Naive B cell (primary cell): ENCODE data around the gene SNTG2. TPM values are rescaled to one million over a fixed set of nuclear protein-coding genes. Genes with fewer than 3 reads are reported as not detected.

Source experiments
- ATAC-seq, 2 donors: fragments of 150-1000 bp; cut with Tn5 transposase; 2 replicates each; pipeline ENCODE4 v1.10.0; 2021; ENCODE audit warnings: low read depth in 2 of 2, mild to moderate bottlenecking in 2 of 2, moderate library complexity in 2 of 2
- DNase-seq: peaks from one replicate; pipeline ENCODE4 v3.0.0; 2022
- H3K27ac Mint-ChIP-seq, 6 donors: one replicate each; pipeline ENCODE4 v1.8.0; 2020 to 2022; ENCODE audit warnings: mild to moderate bottlenecking in 6 of 6, mixed read lengths in 6 of 6, moderate library complexity in 5 of 6, inconsistent platforms in 2 of 6
- H3K27me3 Mint-ChIP-seq, 3 donors: one replicate each; pipeline ENCODE4 v1.8.0; 2021 to 2022; ENCODE audit warnings: mixed read lengths in 3 of 3, mild to moderate bottlenecking in 1 of 3
- H3K36me3 Mint-ChIP-seq, 2 donors: one replicate each; pipeline ENCODE4 v1.8.0; 2020 to 2022; ENCODE audit warnings: mixed read lengths in 2 of 2, inconsistent platforms in 1 of 2, mild to moderate bottlenecking in 1 of 2
- H3K4me1 Mint-ChIP-seq, 3 donors: one replicate each; pipeline ENCODE4 v1.8.0; 2020 to 2022; ENCODE audit warnings: mixed read lengths in 3 of 3, inconsistent platforms in 1 of 3, mild to moderate bottlenecking in 1 of 3, moderate library complexity in 1 of 3
- H3K4me3 Mint-ChIP-seq, 8 donors: one replicate each; pipeline ENCODE4 v1.8.0; 2020 to 2022; ENCODE audit warnings: mild to moderate bottlenecking in 8 of 8, mixed read lengths in 8 of 8, moderate library complexity in 8 of 8, inconsistent platforms in 2 of 8
- H3K9me3 Mint-ChIP-seq, 7 donors: one replicate each; pipeline ENCODE4 v1.8.0; 2020 to 2022; ENCODE audit warnings: mixed read lengths in 7 of 7, mild to moderate bottlenecking in 5 of 7, inconsistent platforms in 2 of 7, moderate library complexity in 1 of 7
- polyA plus RNA-seq, 6 donors: library from polyadenylated mRNA; unstranded; fragments of 300-500 nt; fragmentation: Illumina TruSeq; gene quantifications; one replicate each; pipeline ENCODE4 v1.2.3, GENCODE V29; 2021; ENCODE audit warnings: low read depth in 6 of 6

The SNTG2 gene
- polyA plus RNA-seq, 6 donors from 2014 or later: 1.8 to 9.2 (median 4.1) TPM

DNA sequence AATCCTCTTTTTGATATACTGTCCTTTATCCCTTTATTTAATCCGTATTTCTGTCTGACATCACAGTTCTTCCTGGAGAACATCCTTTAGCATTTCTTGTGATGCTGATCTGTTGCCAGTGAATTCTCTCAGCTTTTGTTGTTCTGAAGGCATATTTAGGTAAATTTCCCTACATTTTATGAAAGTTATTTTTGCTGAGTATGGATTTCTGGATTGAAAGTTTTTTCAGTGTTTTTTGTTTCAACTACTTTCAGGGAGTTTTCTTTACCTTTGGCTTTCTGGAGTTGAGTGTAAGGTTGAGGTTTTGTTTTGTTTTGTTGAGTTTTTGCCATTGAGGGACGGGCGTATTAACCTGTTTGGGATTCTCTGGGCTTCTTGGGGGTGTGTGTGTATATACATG lies 22.5 kb downstream of the SNTG2 start:
- Mint-ChIP-seq H3K9me3 (peaks cover 9 to 31% (median 24%) of the 10 kb centered on the region in 7 donors), H3K27ac (peak overlapping the region in 2 of 6 donors; percentile 3 to 9), H3K4me1 (peaks cover 34 to 49% (median 44%) of the 10 kb centered on the region in 3 donors), H3K4me3 (peak overlapping the region in 2 of 8 donors; percentile 55), H3K36me3 (peaks cover 5 to 8% of the 10 kb centered on the region in 2 donors), H3K27me3 (peaks cover 4 to 60% (median 26%) of the 10 kb centered on the region in 3 donors)
- DNase-seq (no peak), ATAC-seq (no peak)

DNA sequence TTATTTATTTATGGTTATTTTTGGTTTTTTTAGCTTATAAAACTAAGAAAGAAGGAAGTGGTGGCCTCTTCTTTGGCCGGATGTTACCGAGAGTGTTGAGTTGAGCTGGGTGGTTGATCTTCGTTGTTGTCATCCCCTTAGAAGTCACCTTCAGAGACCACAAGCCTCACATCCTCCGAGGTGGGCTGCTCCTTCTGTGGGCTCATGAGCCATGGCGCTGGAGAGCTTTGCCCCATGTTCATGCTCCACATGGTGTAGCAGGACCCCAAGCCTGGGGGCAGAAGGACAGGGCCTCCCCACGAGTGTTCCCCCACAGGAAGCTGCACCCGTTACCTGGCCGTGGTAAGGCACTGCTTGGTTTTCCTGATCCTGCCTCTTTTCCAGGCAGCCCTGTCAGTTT lies 23.4 kb downstream of the SNTG2 start:
- H3K9me3 Mint-ChIP-seq: peaks cover 9 to 22% (median 16%) of the 10 kb centered on the region in 7 donors
- H3K27ac Mint-ChIP-seq: peak overlapping the region in 5 of 6 donors; percentile 5 to 92 (median 26)
- ATAC-seq (peak; percentile 68 to 91), DNase-seq (peak; percentile 33)
- peaks cover 4 to 54% (median 26%) of the 10 kb centered on the region in 3 donors for H3K27me3 Mint-ChIP-seq
- H3K36me3 Mint-ChIP-seq: peaks cover 5 to 8% of the 10 kb centered on the region in 2 donors
- H3K4me3 Mint-ChIP-seq: peak overlapping the region; percentile 0 to 84 (median 52)
- H3K4me1 Mint-ChIP-seq: peaks cover 36 to 55% (median 47%) of the 10 kb centered on the region in 3 donors

- Mint-ChIP-seq H3K4me1 (peaks cover 41 to 60% (median 52%) of the 10 kb centered on the region in 3 donors), H3K27me3 (peaks cover 2 to 52% (median 26%) of the 10 kb centered on the region in 3 donors), H3K4me3 (peak overlapping the region; percentile 2 to 84 (median 52)), H3K36me3 (peaks cover 2 to 8% of the 10 kb centered on the region in 2 donors), H3K27ac (peak overlapping the region in 3 of 6 donors; percentile 6 to 83 (median 58)), H3K9me3 (peaks cover 8 to 22% (median 15%) of the 10 kb centered on the region in 7 donors)
- DNase-seq (no peak), ATAC-seq (no peak)
These were observed 23.9 kb downstream of the SNTG2 start for GRCh38 chr2:974502-974901.

- ATAC-seq (no peak), DNase-seq (no peak)
- peaks cover 0 to 46% (median 26%) of the 10 kb centered on the region in 3 donors for H3K27me3 Mint-ChIP-seq
- peaks cover 0 to 8% of the 10 kb centered on the region in 2 donors for H3K36me3 Mint-ChIP-seq
- H3K27ac Mint-ChIP-seq: peak overlapping the region in 5 of 6 donors; percentile 6 to 83 (median 70)
- H3K9me3 Mint-ChIP-seq: peaks cover 6 to 19% (median 13%) of the 10 kb centered on the region in 7 donors
- H3K4me3 Mint-ChIP-seq: peak overlapping the region; percentile 5 to 83 (median 50)
- H3K4me1 Mint-ChIP-seq: peaks cover 43 to 62% (median 53%) of the 10 kb centered on the region in 3 donors
These were observed 24.4 kb downstream of the SNTG2 start for GRCh38 chr2:975095-975494.

DNA sequence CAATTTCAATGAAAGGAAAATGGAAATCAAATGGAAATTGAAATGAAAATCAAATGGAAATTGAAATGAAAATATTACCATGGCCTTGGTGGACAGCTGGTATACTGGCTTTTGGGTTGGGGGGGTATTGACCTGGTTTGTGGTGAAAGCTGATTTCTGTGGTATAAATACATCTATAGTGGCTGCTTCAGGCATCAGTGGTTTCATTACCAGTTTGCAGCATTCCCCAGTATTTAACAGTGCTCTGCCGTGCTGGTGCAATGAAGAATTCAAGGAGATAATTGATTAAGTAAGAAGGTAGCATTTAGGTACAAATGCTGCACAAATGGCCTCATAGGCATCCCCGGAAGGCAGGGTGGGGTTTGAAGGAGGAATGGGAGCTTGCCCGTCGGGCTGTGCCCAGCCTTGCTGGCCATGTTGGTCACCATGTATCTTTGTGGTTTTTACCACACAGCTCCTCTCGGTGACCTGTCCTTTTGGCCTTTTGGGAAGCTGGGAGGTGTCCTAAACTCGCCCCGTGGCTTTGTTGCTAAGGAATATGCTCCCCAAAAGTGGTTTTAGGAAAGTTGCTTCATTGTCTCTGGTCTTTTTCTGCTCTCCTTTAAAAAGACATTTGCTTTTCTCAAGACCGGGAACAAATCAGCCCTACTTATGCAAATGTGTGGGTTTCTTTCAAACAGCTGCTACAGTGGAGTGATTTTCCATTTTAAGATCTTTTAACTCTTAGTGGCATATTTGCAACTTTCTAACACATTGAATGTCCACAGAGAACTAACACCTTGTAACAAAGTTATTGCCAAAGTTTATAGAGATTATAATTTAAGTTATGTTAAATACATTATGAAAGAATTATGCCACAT lies 28.6 kb downstream of the SNTG2 start:
- DNase-seq: no peak

GRCh38 chr2:980176-980575 lies 29.5 kb downstream of the SNTG2 start:
- DNase-seq (no peak), ATAC-seq (no peak)
- Mint-ChIP-seq H3K36me3 (peaks cover 8% of the 10 kb centered on the region in 2 donors), H3K4me1 (peaks cover 36 to 57% (median 39%) of the 10 kb centered on the region in 3 donors), H3K4me3 (peak overlapping the region in 2 of 8 donors; percentile 31 to 59), H3K27ac (no peak overlapping the region), H3K27me3 (peaks cover 15 to 47% (median 37%) of the 10 kb centered on the region in 3 donors), H3K9me3 (peaks cover 0 to 3% (median 0%) of the 10 kb centered on the region in 7 donors)

More for the DNA sequence above, 28.6 kb downstream of the SNTG2 start:
- Mint-ChIP-seq H3K4me3 (peak overlapping the region; percentile 35 to 84 (median 76)), H3K36me3 (peaks cover 4 to 8% of the 10 kb centered on the region in 2 donors), H3K9me3 (peaks cover 0 to 5% (median 2%) of the 10 kb centered on the region in 7 donors), H3K27ac (peak overlapping the region in 3 of 6 donors; percentile 12 to 44 (median 19)), H3K27me3 (peaks cover 15 to 44% (median 34%) of the 10 kb centered on the region in 3 donors), H3K4me1 (peaks cover 39 to 57% (median 43%) of the 10 kb centered on the region in 3 donors)
- ATAC-seq: no peak

- H3K9me3 Mint-ChIP-seq: no peaks in the 10 kb centered on the region
- H3K36me3 Mint-ChIP-seq: peaks cover 8% of the 10 kb centered on the region in 2 donors
- H3K27me3 Mint-ChIP-seq: peaks cover 15 to 47% (median 35%) of the 10 kb centered on the region in 3 donors
- H3K27ac Mint-ChIP-seq: no peak overlapping the region
- H3K4me1 Mint-ChIP-seq: peaks cover 28 to 48% (median 30%) of the 10 kb centered on the region in 3 donors
- ATAC-seq: no peak
- no peak for DNase-seq
- H3K4me3 Mint-ChIP-seq: peak overlapping the region in 1 of 8 donors; percentile 19
These were observed 30.6 kb downstream of the SNTG2 start for GRCh38 chr2:981258-981657.

- no peak for DNase-seq
- Mint-ChIP-seq H3K4me1 (peaks cover 23 to 43% (median 25%) of the 10 kb centered on the region in 3 donors), H3K27ac (no peak overlapping the region), H3K36me3 (peaks cover 8% of the 10 kb centered on the region in 2 donors), H3K27me3 (peaks cover 15 to 50% (median 35%) of the 10 kb centered on the region in 3 donors), H3K4me3 (no peak overlapping the region), H3K9me3 (no peaks in the 10 kb centered on the region)
- ATAC-seq: no peak
These were observed 31.1 kb downstream of the SNTG2 start for GRCh38 chr2:981759-982158.

DNA sequence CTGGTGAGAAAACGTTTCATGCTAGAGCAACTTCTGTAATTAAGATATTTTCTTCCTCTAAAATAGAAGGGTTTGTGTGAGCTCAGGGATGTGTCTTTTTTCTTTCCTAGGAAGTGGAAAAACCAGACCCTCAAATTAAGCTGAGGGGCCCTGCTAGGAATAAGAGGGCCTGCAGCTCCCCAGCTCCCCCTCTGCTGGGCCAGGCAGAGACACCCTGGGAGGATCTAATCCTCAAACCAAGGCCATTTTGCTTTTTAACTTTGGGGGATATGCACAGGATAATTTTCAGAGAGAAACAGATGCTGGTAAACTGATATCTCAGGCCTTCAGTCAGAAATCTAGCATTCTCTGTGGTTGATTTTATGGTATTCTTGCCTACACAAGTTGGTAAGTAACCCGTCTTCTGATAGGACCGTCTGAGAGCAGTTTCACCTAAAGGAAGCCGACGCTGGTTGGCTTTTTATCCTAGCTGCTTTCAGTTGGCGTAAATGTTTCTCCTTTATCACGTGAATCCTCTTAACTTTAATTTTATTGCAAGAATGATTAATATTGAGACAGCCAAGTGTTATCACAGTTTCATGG lies 34.8 kb downstream of the SNTG2 start:
- H3K27ac Mint-ChIP-seq: peak overlapping the region in 2 of 6 donors; percentile 16 to 64
- H3K27me3 Mint-ChIP-seq: peaks cover 20 to 53% (median 36%) of the 10 kb centered on the region in 3 donors
- H3K9me3 Mint-ChIP-seq: no peaks in the 10 kb centered on the region
- ATAC-seq (no peak), DNase-seq (no peak)
- H3K4me3 Mint-ChIP-seq: peak overlapping the region in 1 of 8 donors; percentile 6
- H3K36me3 Mint-ChIP-seq: peaks cover 8% of the 10 kb centered on the region in 2 donors
- H3K4me1 Mint-ChIP-seq: peaks cover 6 to 17% (median 14%) of the 10 kb centered on the region in 3 donors

- Mint-ChIP-seq H3K27me3 (peaks cover 13 to 45% (median 33%) of the 10 kb centered on the region in 3 donors), H3K36me3 (peaks cover 5 to 8% of the 10 kb centered on the region in 2 donors), H3K27ac (peak overlapping the region in 1 of 6 donors; percentile 80), H3K4me3 (no peak overlapping the region), H3K4me1 (peaks cover 4 to 14% (median 11%) of the 10 kb centered on the region in 3 donors), H3K9me3 (no peaks in the 10 kb centered on the region)
- ATAC-seq (no peak), DNase-seq (no peak)
These were observed 37.1 kb downstream of the SNTG2 start for GRCh38 chr2:987789-988188.

GRCh38 chr2:989781-990467 lies 39.3 kb downstream of the SNTG2 start:
- Mint-ChIP-seq H3K9me3 (no peaks in the 10 kb centered on the region), H3K4me1 (peaks cover 0 to 5% (median 3%) of the 10 kb centered on the region in 3 donors), H3K36me3 (no peaks in the 10 kb centered on the region), H3K4me3 (no peak overlapping the region), H3K27me3 (peaks cover 5 to 24% (median 17%) of the 10 kb centered on the region in 3 donors), H3K27ac (no peak overlapping the region)
- no peak for DNase-seq
- no peak for ATAC-seq

DNA sequence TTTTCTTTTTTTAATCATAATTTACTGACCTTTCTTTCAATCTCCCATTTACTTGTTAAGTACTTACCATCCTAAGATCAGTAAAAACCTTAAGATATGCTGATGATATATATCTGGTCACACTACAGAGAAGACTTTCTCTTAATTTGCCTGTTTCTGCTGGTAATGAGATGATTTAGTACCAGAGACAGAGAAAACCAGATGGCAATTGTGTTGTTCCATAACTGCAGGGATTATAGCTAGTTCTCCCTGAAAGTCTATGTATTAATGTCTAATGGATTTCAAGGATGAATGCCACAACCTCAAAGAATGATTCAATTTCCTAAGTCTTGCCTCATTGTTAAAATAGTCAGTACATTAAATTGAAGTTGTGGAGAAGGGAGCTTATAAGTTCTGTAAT lies 40.3 kb downstream of the SNTG2 start:
- Mint-ChIP-seq H3K4me1 (no peaks in the 10 kb centered on the region), H3K4me3 (no peak overlapping the region), H3K9me3 (no peaks in the 10 kb centered on the region), H3K27me3 (peaks cover 5 to 27% (median 25%) of the 10 kb centered on the region in 3 donors), H3K36me3 (no peaks in the 10 kb centered on the region), H3K27ac (no peak overlapping the region)
- no peak for ATAC-seq
- DNase-seq: no peak

GRCh38 chr2:1002350-1002749 lies 51.7 kb downstream of the SNTG2 start:
- Mint-ChIP-seq H3K36me3 (peaks cover 6 to 15% of the 10 kb centered on the region in 2 donors), H3K4me3 (no peak overlapping the region), H3K4me1 (no peaks in the 10 kb centered on the region), H3K9me3 (peaks cover 6 to 20% (median 15%) of the 10 kb centered on the region in 7 donors), H3K27me3 (peaks cover 9 to 25% (median 22%) of the 10 kb centered on the region in 3 donors), H3K27ac (no peak overlapping the region)
- no peak for DNase-seq
- no peak for ATAC-seq
